Ammon's horn (tissue), 1 donor: ENCODE data around the gene ENG.
"Not testable (repeated sequence)": the region's sequence is repeated elsewhere in the genome, so short reads cannot be mapped to it uniquely, and the experiment has no call there.

ENCODE experiments used
- DNase-seq: peaks from one replicate; pipeline ENCODE4 v3.0.0-alpha.2; 2016; ENCODE audit warnings: low spot score

Gene ENG

GRCh38 chr9:127878001-127878651, 23.7 kb upstream of the ENG start:
- no peak for DNase-seq

- DNase-seq = peak; percentile 87
Measured at GRCh38 chr9:127877566-127877998, 23.1 kb upstream of the ENG start, which contains the start of gene AK1. Gene AK1 (minus strand): TSS chr9:127877675. CDS start chr9:127874617, 3,058 bp downstream.

- no peak for DNase-seq
Measured at GRCh38 chr9:127876764-127877562, 22.5 kb upstream of the ENG start.

- no peak for DNase-seq
Measured at GRCh38 chr9:127876026-127876763, 21.7 kb upstream of the ENG start.

GRCh38 chr9:127875306-127875966, 21.0 kb upstream of the ENG start:
- DNase-seq = no peak

GRCh38 chr9:127874301-127875221, 20.1 kb upstream of the ENG start:
- DNase-seq = peak; percentile 51

- peak; percentile 94 for DNase-seq
Measured at GRCh38 chr9:127873886-127874285, 19.4 kb upstream of the ENG start.

- peak; percentile 80 for DNase-seq
Measured at GRCh38 chr9:127873223-127873691, 18.8 kb upstream of the ENG start.

- DNase-seq = no peak
Measured at GRCh38 chr9:127872369-127873222, 18.1 kb upstream of the ENG start.

- DNase-seq = no peak
Measured at GRCh38 chr9:127871531-127871930, 17.1 kb upstream of the ENG start.

GRCh38 chr9:127870887-127871286, 16.4 kb upstream of the ENG start:
- DNase-seq = no peak

- not testable (repeated sequence) for DNase-seq
Measured at GRCh38 chr9:127870153-127870491, 15.7 kb upstream of the ENG start.

GRCh38 chr9:127869310-127870152, 15.1 kb upstream of the ENG start:
- DNase-seq = peak; percentile 86

- no peak for DNase-seq
Measured at GRCh38 chr9:127868278-127868902, 13.9 kb upstream of the ENG start.

GRCh38 chr9:127867356-127868277, 13.2 kb upstream of the ENG start:
- DNase-seq = no peak

- DNase-seq = no peak
Measured at GRCh38 chr9:127866535-127866934, 12.1 kb upstream of the ENG start.

- DNase-seq = no peak
Measured at GRCh38 chr9:127865645-127866464, 11.4 kb upstream of the ENG start.
